Neural crest cell (in vitro differentiated cells): ENCODE data around the gene SEL1L2. TPM values are rescaled to one million over a fixed set of nuclear protein-coding genes. Genes with fewer than 3 reads are reported as not detected.

Experiments used
- DNase-seq: peaks from one replicate; pipeline ENCODE4 v3.0.0; 2021; ENCODE audit warnings: low read depth, mixed read lengths, low spot score
- H3K27ac Mint-ChIP-seq: one replicate; pipeline ENCODE4 v1.8.0; 2021; ENCODE audit warnings: mild to moderate bottlenecking, mixed read lengths; ENCODE audit not compliant: unreplicated experiment
- H3K27me3 Mint-ChIP-seq: 2 replicates; pipeline ENCODE4 v1.8.0; 2021; ENCODE audit warnings: low read depth, mild to moderate bottlenecking, mixed read lengths
- H3K36me3 Mint-ChIP-seq: 2 replicates; pipeline ENCODE4 v1.8.0; 2021; ENCODE audit warnings: low read depth, mild to moderate bottlenecking, mixed read lengths
- H3K4me1 Mint-ChIP-seq: 2 replicates; pipeline ENCODE4 v1.8.0; 2021; ENCODE audit warnings: mixed read lengths
- H3K4me3 Mint-ChIP-seq: one replicate; pipeline ENCODE4 v1.8.0; 2021; ENCODE audit warnings: mild to moderate bottlenecking, mixed read lengths
- H3K9me3 Mint-ChIP-seq: 2 replicates; pipeline ENCODE4 v1.8.0; 2021; ENCODE audit warnings: mixed read lengths
- CTCF ChIP-seq: fragments of 200-600 bp; sonication (generic); conservative IDR thresholded peaks from 2 replicates; pipeline ENCODE4 v1.5.0; 2021; ENCODE audit warnings: antibody characterized with exemption, mild to moderate bottlenecking
- total RNA-seq: library from RNA; stranded (reverse); gene quantifications from 2 replicates; pipeline ENCODE4 v1.2.1, GENCODE V29; 2021

SEL1L2 gene
- total RNA-seq, 1 donor from 2014 or later, result not detected

- H3K4me1 Mint-ChIP-seq, result no peaks in the 10 kb centered on the region
- no peaks in the 10 kb centered on the region for H3K27me3 Mint-ChIP-seq
- no peak for DNase-seq
- TF ChIP-seq CTCF, result peak; percentile 81
- no peaks in the 10 kb centered on the region for H3K9me3 Mint-ChIP-seq
- no peak overlapping the region for H3K4me3 Mint-ChIP-seq
- H3K27ac Mint-ChIP-seq, result no peak overlapping the region
- H3K36me3 Mint-ChIP-seq, result peaks cover 3% of the 10 kb centered on the region
Observed at GRCh38 chr20:13819885-13820645, 170.3 kb downstream of the SEL1L2 start.

DNA sequence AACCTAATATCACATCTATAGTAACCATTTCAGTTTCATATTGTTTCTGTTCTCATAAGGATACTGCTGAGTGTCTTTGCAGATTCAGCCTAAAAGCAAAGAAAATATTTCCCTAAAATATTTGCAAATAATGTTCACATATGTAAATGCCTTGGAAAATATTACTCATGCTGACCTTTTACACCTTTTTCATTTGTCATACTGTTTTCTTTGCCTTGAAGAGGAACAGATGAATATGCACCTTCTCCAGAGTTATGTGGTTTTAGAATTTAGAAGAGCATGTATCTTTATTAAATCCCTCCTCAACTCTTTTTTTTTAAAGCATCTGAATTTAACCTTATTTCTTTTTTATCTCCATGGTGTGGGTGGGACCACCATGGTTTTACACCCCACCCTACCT, 173.1 kb downstream of the SEL1L2 start:
- DNase-seq, result no peak
- Mint-ChIP-seq H3K27me3 (no peaks in the 10 kb centered on the region), H3K27ac (no peak overlapping the region), H3K4me3 (no peak overlapping the region), H3K36me3 (peaks cover 9% of the 10 kb centered on the region), H3K9me3 (no peaks in the 10 kb centered on the region), H3K4me1 (no peaks in the 10 kb centered on the region)
- TF ChIP-seq CTCF, result no peak

GRCh38 chr20:13816757-13817156, 173.7 kb downstream of the SEL1L2 start:
- Mint-ChIP-seq H3K4me3 (no peak overlapping the region), H3K36me3 (peaks cover 12% of the 10 kb centered on the region), H3K27ac (no peak overlapping the region), H3K9me3 (no peaks in the 10 kb centered on the region), H3K27me3 (no peaks in the 10 kb centered on the region), H3K4me1 (no peaks in the 10 kb centered on the region)
- no peak for TF ChIP-seq CTCF
- DNase-seq, result no peak

GRCh38 chr20:13814672-13815071, 175.7 kb downstream of the SEL1L2 start:
- TF ChIP-seq CTCF, result no peak
- no peak overlapping the region for H3K4me3 Mint-ChIP-seq
- no peak for DNase-seq
- no peak overlapping the region for H3K27ac Mint-ChIP-seq
- peaks cover 12% of the 10 kb centered on the region for H3K36me3 Mint-ChIP-seq
- H3K9me3 Mint-ChIP-seq, result no peaks in the 10 kb centered on the region
- no peaks in the 10 kb centered on the region for H3K27me3 Mint-ChIP-seq
- no peaks in the 10 kb centered on the region for H3K4me1 Mint-ChIP-seq

GRCh38 chr20:13813910-13814309, 176.5 kb downstream of the SEL1L2 start:
- Mint-ChIP-seq H3K27me3 (no peaks in the 10 kb centered on the region), H3K9me3 (no peaks in the 10 kb centered on the region), H3K27ac (no peak overlapping the region), H3K4me3 (no peak overlapping the region), H3K4me1 (no peaks in the 10 kb centered on the region), H3K36me3 (peaks cover 12% of the 10 kb centered on the region)
- DNase-seq, result no peak
- no peak for TF ChIP-seq CTCF
